Endothelial cell of hepatic sinusoid (primary cell): Measurements from ENCODE around the gene PIK3C2B.

Experiments
- in situ Hi-C: cut with HindIII; loops from 2 replicates; pipeline ENCODE4 v1.10.0; 2017; ENCODE audit warnings: low sequenced_read_pairs

Gene PIK3C2B

DNA sequence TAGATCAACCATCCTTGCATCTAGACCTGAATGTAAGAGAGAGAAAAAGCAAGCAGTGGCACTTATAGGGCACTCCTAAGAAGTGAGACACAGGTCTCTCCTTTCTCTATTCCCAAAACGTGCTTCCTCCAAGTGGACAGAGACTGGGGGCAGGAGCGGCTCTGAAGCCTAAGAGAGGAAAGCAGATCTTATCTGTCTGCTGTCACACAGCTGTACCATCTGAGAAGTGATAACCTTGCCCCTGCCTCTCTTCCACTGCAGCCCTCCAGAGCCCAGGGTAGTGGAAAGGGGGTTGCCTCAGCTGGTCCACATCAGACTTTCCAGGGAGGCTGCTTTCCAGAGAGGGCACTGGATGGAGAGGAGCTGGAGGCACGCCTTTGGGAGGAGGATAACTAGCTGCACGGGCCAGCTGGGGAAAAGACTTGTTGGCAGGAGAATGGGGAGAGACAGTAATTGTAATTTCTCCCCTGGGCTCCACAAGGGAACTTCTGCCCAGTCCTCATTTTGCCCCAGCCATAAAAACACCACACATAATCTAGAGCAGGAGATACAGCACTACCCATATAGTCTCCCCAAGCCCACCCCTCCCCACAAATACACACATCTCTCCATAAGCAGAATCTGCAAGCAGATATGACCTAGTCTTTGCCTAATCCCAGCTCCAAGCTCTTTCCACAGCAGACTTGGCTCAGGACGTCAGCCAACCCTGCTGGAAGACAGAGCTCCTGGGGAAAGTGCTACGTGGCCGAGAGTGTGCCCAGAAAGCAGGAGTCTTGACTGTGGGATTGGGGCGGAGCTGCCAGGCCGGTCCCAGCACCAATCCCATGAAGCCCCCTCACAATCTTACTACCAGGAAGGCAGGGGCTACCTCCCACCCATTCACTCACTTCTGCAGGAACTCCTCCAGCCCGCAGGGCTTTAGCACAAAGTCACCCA lies 31.2 kb downstream of the PIK3C2B start:
- in situ Hi-C loops = no loop called here

DNA sequence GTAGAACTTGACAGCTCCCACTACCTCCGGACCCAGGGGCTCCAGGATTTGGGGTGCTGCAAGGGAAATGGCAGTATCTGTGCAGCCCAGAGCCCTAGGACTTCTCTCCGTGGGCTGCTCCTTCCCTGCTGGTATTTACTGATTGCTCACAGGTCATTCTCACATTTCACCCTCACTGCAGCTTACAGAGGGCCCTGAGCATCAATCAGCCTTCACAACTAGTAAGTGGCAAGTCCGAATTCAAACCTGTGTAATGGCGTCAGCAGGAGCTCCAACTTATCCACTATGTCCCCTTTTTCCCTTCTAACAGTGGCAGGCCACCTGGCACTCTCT lies 32.4 kb downstream of the PIK3C2B start:
- in situ Hi-C loops = no loop called here

DNA sequence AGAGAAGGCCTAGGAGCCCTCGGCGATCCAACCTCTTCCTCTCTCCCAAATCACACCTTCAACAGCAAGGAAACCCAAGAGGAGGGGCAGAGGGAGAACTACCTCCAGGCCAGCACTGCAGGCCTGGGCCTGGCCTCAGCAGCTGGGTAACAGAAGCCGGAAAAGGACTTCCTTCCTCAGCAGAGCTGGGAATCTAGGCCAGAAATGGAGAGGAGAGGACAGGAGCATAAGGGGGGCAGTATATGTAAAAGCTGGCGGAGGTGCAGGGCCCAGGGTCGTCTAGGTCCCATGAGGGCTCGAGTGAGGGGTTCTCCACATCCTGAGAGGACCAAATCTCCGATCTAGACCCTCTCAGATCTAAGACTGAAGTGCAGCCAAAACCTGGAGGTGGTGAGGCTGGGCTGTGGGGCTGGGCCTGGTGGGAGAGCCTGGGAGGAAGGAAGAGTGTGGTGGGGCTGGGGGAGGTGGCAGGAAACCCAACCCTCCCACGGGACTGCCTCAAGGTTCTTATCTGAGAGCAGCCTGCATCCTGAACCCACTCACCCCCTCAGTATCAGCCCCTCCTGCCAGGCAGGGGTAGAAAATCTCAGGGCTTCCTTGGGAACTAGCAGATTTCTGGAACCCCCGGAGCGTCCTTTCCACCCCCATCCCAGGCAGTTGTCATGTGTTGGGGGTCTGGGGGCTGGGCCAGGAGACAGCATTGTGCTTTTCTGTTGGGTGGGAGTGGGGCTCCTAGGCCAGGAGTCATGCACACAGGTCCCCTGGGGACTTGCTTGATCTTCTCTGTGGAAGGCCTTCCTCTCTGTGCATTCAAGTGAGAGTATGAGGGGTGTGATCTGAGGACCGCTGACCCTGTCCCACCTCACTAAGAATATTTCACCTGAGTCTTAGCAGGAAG lies 33.0 kb downstream of the PIK3C2B start:
- in situ Hi-C loops = no loop called here

DNA sequence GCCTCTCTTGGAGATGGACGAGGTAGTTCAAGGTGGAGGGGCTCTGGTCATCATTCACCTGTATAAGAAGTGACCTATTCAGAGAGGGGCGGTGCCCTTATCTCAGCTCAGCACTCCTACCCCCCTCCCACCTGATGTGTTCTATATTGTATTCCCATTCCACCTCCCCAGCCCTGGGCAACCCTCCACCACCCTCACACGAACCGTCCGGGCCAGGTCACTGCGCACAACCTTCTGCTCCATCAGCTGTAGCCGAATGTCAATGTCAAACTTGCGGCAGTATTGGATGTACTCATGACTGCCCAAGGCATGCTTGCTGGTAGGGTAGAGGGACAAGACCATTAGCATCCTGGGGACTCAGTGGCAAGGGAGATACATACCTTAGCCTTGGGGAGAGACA lies 34.3 kb downstream of the PIK3C2B start:
- in situ Hi-C loops = no loop called here

DNA sequence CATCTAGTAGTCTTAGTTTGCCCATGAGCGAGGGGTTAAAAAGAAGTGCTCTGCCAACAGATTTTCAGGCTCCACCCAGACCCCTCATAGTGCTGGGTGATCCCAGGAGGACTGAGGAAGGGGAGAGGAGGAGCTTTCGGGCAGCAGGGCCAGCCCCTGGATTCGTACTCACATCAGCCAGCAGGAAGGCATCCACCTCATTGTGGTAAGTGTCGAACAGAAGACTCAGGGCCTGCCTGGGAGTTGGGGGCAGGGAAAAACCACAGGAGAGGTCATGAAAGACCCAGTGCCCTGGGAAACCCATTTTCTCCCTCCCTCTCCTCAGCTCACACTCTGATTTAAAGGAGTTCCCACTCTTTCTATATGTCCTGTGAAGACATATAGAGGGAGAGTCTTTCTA lies 34.9 kb downstream of the PIK3C2B start:
- in situ Hi-C loops = no loop called here

DNA sequence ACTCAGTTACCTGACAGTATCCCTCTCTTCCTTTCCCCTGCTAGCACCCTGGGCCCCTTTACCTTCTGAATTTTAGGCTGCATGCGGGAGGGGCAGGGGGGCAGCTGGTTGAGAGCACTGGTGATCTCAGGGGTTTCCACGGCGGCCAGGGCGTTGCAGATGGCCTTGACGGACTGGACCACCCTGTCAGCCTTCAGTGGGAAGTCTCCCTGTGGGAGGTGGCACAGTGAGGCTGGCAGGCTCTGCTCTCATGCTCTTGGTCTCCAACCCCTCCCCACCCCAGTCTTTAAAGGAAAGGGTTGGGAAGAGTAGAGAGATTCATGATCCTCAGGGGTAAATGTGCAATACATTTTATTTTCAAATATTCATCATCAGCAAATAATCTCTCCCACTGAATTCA lies 36.9 kb downstream of the PIK3C2B start:
- in situ Hi-C loops = no loop called here

DNA sequence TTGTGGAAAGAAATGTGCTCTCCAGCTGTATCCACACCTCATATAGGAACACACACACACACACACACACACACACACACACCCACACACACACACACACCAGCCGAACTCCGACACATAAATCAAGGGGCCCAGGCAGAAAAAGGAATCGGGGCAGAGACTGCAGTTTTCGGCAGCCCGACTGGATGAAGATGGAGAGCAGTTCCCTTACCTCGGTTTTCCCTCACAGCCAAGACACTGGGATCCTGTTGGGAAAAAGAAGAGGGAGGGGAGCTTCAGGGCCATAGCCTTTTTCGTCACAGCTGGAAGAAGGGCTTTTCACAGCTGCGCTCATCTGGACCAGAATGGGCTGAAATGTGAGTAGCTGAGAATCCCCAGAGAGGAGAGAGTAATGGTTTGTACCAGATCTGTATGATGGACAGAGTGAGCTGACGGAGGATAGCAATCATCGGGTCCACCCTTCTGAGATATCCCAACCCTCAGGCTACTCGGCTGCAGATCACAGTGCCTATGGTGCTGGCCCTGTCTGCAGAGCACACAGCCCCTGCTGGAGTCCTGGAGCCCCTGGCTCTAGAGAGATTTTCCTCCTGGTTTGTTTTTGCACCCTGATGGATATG lies 37.7 kb downstream of the PIK3C2B start:
- in situ Hi-C loops = no loop called here

DNA sequence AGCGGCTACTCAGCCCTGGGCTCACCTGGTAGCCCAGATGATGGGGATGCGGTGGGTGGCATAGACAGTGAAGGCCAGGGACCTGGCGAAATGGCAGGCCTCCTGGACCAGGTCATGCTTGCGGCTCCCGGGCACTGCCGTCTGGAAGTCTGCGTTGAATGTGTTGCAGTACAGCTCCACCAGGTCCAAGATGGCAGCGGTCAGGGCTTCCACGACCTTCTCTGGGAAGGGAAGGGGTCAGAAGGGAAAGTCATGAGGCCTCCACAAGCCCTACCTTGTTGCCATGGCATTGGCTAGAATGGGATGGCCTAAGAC lies 38.8 kb downstream of the PIK3C2B start:
- in situ Hi-C loops = no loop called here

DNA sequence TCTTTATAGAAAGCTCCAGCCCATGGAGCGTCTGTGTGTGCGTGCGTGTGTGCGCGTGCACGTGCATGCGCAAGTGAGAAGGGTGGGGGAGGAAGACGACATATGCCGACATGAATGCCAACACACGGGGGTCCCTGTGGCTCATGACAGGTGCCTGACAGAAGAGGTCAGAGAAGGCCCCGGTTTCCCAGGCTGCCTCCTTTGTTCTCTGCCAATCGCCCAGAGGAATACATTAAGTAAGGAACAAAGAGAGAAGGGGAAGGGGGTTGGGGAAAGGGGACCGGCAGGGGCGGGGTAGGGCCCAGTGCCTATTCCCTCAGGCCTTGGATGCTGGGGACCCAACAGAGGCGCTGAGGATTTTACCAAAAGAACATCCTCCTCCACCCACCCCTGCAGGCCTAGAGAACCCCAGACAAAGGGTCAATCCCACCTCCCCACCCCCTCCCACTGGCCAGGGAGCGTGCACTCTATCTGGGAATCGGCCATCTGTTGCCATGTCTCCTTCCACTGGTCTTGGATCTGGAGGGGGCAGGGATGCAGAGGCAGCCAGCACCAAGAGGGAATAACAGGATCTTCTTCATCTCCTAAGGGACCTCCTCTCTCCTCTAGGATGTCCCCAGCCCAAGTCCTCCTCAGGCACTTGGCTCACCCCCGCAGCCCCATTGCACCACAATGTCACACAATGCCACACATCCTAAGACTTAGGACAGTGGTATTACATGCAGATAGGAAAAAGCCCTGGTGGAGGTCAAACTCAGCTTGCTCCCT lies 39.4 kb downstream of the PIK3C2B start:
- in situ Hi-C loops = no loop called here

DNA sequence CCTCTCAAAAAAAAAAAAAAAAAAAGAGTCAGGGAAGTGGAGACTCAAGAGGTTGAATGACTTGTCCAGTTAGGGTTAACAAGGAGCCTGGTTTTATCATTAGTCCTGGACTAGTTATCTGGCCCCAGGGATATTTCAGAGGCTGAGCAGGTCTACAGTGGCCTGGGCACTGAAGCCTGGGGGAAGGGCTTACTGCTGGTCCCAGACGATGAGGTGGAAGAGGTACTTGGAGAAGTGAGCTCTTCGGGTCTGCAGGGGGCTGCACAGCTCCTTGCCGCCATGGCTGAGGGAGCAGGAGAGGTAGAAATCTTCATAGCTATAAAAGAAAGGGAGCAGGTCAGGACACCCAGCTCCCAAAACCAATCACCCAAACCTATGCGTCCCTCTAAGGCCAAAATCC lies 40.1 kb downstream of the PIK3C2B start:
- in situ Hi-C loops = no loop called here

DNA sequence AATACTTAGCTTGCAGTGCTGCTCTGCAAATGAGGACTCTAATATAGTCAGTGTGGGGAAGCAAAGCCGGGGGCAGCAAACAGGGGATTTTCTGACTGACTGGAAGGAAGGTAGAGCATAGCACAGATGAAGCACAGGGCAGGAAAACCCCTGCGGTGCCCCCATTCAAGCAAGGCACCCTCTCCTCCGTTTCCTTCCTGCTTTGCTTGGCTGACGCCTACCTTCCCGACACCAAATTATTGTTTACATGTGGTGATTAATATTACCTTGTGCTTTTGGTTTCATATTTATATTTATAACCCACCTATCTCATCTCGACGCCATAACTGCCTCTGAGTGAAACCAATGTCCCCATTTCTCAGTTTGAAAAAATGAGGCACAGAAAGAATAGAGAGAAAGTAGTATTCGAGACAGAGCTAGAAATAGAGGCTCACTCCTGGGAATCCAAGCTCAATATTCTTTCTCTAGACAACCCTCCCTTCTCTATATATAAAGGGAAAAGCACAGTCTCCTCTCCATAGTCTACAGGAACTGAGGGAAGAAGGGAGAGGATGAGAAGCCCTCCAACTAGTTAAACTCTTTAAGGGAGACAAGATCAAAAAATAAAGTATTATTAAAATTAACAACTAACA lies 41.3 kb downstream of the PIK3C2B start:
- in situ Hi-C loops = no loop called here

DNA sequence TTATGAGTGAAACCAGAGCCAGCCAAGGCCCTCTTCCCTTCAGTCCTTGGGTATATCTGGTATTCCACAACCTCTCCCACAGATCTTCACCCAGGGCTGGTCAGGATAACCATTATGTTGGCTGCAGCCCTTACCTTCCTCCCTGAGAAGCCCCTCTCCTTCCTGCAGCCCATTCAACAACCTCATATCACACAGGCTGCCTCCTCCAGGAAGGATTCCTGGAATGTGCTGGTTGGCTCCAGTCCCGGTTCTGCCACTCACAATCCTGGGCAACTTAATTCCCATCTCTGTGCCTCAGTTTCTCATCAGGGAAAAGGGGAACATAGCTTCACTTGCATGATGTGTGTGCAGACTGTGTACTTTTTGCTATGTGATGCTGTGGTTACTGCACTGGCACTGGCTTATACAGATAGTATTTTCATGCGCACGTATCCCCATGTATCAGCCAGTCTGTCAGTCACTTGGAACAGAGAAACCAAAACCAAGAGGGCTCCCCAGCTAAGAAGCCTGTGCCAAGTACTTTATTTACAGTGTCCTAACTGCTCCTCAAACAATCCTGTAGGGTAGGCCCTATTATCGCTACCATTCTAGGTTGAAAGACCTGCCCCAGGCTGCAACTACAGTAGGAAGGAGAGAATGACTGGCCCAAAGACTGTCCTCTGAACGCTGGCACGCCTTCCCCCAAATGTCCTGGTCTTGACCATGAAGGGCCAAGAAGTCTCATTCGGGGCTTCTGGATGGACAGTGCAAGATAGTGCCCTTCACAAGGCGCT lies 43.1 kb downstream of the PIK3C2B start:
- in situ Hi-C loops = no loop called here

DNA sequence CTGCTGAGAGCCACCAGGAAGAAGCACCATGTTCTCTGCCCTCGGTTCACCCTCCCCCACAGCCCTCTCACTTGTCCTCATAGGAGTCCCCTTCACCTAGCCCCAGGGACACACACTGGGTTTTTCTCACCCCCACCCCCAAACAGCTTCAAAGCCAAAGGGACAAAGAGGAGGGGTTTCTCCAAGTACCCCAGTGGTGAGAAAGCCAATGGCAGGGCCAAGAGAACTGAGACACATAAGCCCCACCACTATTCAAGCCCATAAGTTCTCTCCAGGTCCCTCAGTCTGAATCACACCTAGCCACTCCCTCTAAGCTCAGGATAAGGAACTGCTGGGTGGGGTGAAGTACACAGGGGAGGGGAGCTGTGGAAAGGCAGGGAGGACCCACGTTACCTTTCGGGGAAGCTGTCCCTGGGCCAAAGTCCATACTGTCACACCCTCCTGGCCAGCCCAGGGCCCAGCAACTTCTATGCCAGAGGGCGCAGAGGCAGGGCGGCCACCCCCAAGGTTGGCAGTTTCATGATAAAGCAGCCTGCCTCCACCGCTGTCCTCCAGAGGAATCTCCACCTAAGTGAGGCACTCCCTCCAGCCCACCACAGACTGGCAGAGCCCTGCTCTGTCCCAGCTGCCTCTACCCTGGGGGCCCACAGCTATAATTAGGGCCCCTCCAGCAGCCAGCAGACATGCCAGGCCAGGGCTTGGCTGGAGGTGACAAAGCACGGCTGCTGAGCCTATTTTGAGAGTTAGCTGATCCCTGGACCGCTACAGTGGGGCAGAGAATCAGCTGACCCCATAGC lies 43.9 kb downstream of the PIK3C2B start:
- in situ Hi-C loops = no loop called here

DNA sequence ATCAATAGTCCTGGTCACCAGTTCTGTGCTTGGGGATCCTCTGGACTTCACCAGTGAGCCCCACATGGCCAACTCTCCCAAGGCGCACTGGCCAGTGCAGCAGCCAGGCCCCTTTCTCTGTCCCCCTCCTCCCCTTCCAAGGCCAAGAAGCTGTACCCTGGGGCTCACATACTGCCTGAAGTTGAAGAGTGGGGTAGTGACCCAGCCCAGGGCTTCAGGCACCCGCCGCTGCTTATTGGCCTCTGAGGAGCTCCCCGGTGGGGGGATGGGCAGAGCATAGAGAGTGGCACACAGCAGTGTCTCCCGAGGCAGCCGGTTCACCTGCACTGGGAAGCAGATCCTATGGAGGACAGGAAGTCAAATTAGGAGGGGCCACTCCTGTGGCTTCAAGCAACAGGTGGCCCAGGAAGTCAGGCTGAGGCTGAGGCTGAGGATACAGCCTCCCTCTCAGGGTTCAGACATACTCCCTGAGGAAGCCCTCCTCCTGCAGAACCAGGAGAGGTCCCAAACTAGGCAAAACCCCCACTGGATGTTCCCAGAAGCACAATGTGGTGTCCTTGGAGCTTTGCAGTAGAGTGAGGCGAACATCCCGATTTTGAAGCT lies 44.8 kb downstream of the PIK3C2B start:
- in situ Hi-C loops = loop anchor here (5.0 kb wide), 1 partner anchor 53 kb away; no protein-coding TSS in a partner anchor

DNA sequence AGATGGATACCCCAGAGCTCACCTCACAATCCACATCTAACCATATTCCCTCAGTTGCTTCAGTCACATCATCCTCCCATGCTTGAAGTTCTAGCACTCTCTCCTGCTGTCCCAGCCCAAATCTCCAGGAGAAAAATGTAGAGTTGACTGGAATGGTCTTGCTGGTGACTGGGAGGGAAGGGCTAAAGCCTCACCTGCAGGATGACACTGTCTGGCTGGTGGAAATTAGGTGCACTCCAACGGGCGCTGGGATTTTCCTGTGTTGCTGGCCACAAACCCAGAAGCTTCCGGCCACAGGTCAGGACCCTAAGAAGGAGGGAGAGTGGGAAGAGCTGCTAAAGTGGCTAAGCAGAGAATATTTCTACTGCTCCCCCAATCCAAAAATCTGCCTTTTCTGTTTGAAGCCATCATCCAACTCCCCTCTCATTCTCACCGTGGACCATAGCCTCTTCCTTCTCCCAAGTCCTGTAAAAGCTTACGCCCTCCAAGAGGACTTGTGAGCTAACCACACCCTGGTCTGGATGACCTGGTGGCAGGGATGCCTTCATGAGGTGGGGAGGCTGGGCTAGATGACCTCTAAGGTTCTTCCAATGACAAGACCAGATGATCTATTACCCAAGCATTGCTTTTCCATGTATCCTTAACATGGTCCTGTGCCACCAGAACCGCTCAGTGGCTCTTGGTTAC lies 45.5 kb downstream of the PIK3C2B start:
- in situ Hi-C loops = loop anchor here (5.0 kb wide), 1 partner anchor 53 kb away; no protein-coding TSS in a partner anchor

DNA sequence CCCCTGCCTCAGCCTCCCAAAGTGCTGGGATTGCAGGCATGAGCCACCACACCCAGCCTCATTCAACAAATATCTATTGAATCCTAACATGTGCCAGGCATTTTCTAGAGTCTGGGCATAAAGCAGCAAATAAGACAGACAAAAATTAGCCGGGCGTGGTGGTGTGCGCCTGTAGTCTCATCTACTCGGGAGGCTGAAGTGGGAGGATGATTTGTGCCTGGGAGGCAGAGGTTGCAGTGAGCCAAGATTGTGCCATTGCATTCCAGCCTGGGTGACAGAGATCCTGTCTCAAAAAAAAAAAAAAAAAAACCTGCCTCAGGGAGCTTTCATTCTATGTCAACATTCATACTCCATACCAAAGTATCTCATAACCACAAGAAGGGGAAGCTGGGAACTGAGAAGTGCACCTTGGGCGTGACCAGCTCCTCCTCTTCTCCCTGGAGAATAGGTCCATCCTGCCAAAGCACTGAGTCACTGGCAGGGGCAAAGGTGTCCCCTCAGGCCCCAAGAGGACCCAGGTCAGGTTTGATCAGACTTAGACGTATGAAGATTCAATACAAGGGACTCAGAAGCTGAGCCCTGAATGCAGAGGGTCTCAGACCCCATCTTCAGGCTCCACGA lies 46.2 kb downstream of the PIK3C2B start:
- in situ Hi-C loops = loop anchor here (5.0 kb wide), 1 partner anchor 54 kb away; no protein-coding TSS in a partner anchor

DNA sequence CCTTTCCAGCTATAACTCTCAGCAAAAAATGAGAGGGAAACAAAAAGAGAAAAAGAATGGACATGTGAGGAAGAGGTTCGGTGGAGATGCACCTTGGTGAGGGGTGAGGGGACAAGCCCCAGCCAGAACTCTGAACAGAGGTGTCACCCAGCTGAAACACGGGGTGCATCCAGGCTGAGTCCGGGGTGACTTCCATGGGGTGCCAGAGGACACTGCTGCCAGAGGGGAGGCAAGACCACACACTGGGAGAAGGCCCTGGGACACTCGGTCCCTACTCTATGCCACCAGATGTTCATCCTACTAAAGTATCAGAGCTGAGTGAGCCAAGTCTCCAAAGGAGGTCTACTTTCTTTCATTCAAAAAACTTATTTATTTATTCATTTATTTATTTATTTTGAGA lies 46.9 kb downstream of the PIK3C2B start:
- in situ Hi-C loops = loop anchor here (5.0 kb wide), 1 partner anchor 55 kb away; no protein-coding TSS in a partner anchor
